HEK293 (cell line): ENCODE measurements around the gene NOL9.

Source experiments
- BCL11B ChIP-seq: fragments of 450-650 bp; formaldehyde crosslinking; IDR thresholded peaks from 2 replicates; pipeline ENCODE4 v1.5.1; 2016; ENCODE audit warnings: low read depth, missing biosample characterization, missing genetic modification characterization
- HOXA7 ChIP-seq: sonication (generic); formaldehyde crosslinking; IDR thresholded peaks from 2 replicates; pipeline ENCODE4 v1.8.1; 2022; ENCODE audit warnings: missing genetic modification reagents, borderline replicate concordance
- IKZF3 ChIP-seq: fragments of 450-650 bp; IDR thresholded peaks from 2 replicates; pipeline ENCODE4 v1.5.0; 2018; ENCODE audit warnings: missing biosample characterization, mild to moderate bottlenecking, missing genetic modification characterization, moderate library complexity
- KLF10 ChIP-seq: fragments of 450-650 bp; IDR thresholded peaks from 2 replicates; pipeline ENCODE4 v1.5.1; 2018; ENCODE audit warnings: missing biosample characterization, mild to moderate bottlenecking, missing genetic modification characterization
- KLF16 ChIP-seq: fragments of 450-650 bp; formaldehyde crosslinking; IDR thresholded peaks from 2 replicates; pipeline ENCODE4 v1.5.1; 2017; ENCODE audit warnings: missing biosample characterization, missing genetic modification characterization
- KLF7 ChIP-seq: fragments of 450-650 bp; formaldehyde crosslinking; IDR thresholded peaks from 2 replicates; pipeline ENCODE4 v1.5.1; 2016; ENCODE audit warnings: missing biosample characterization, missing genetic modification characterization, borderline replicate concordance
- KLF9 ChIP-seq: fragments of 450-650 bp; formaldehyde crosslinking; IDR thresholded peaks from 2 replicates; pipeline ENCODE4 v1.5.1; 2016; ENCODE audit warnings: missing biosample characterization, missing genetic modification characterization, low read depth
- MZF1 ChIP-seq: fragments of 450-650 bp; formaldehyde crosslinking; IDR thresholded peaks from 2 replicates; pipeline ENCODE4 v1.5.1; 2017; ENCODE audit warnings: missing biosample characterization, missing genetic modification characterization, borderline replicate concordance
- PRDM1 ChIP-seq: fragments of 450-650 bp; formaldehyde crosslinking; IDR thresholded peaks from 2 replicates; pipeline ENCODE4; 2016; ENCODE audit warnings: missing biosample characterization, missing genetic modification characterization
- SP2 ChIP-seq: fragments of 450-650 bp; formaldehyde crosslinking; IDR thresholded peaks from 2 replicates; pipeline ENCODE4 v1.5.1; 2016; ENCODE audit warnings: missing biosample characterization, missing genetic modification characterization
- SP3 ChIP-seq: fragments of 450-650 bp; formaldehyde crosslinking; IDR thresholded peaks from 2 replicates; pipeline ENCODE4 v1.5.1; 2016; ENCODE audit warnings: missing biosample characterization, missing genetic modification characterization
- WT1 ChIP-seq: fragments of 450-650 bp; formaldehyde crosslinking; IDR thresholded peaks from 2 replicates; pipeline ENCODE4 v1.5.1; 2016; ENCODE audit warnings: missing biosample characterization, missing genetic modification characterization
- ZBTB11 ChIP-seq: fragments of 450-650 bp; formaldehyde crosslinking; conservative IDR thresholded peaks from 2 replicates; pipeline ENCODE4 v1.5.1; 2016; ENCODE audit warnings: low read depth, missing biosample characterization, missing genetic modification characterization
- ZBTB49 ChIP-seq: fragments of 450-650 bp; formaldehyde crosslinking; IDR thresholded peaks from 2 replicates; pipeline ENCODE4 v1.5.1; 2016; ENCODE audit warnings: missing biosample characterization, missing genetic modification characterization, low read depth
- ZBTB7A ChIP-seq: fragments of 450-650 bp; formaldehyde crosslinking; IDR thresholded peaks from 2 replicates; pipeline ENCODE4 v1.5.1; 2016; ENCODE audit warnings: low read depth, missing biosample characterization, missing genetic modification characterization
- ZFHX2 ChIP-seq: fragments of 450-650 bp; formaldehyde crosslinking; conservative IDR thresholded peaks from 2 replicates; pipeline ENCODE4 v1.5.1; 2016; ENCODE audit warnings: missing biosample characterization, missing genetic modification characterization
- ZFP69B ChIP-seq: fragments of 450-650 bp; formaldehyde crosslinking; IDR thresholded peaks from 2 replicates; pipeline ENCODE4 v1.5.1; 2016; ENCODE audit warnings: missing biosample characterization, missing genetic modification characterization
- ZIC2 ChIP-seq: fragments of 450-650 bp; formaldehyde crosslinking; IDR thresholded peaks from 2 replicates; pipeline ENCODE4 v1.5.1; 2016; ENCODE audit warnings: missing biosample characterization, missing genetic modification characterization
- ZNF174 ChIP-seq: fragments of 450-650 bp; formaldehyde crosslinking; IDR thresholded peaks from 2 replicates; pipeline ENCODE4 v1.5.0; 2017; ENCODE audit warnings: missing biosample characterization, mild to moderate bottlenecking, missing genetic modification characterization
- ZNF335 ChIP-seq: fragments of 450-650 bp; formaldehyde crosslinking; conservative IDR thresholded peaks from 2 replicates; pipeline ENCODE4 v1.5.1; 2016; ENCODE audit warnings: missing biosample characterization, missing genetic modification characterization
- ZNF423 ChIP-seq: fragments of 450-650 bp; formaldehyde crosslinking; IDR thresholded peaks from 2 replicates; pipeline ENCODE4 v1.5.1; 2016; ENCODE audit warnings: missing biosample characterization, missing genetic modification characterization
- ZNF426 ChIP-seq: fragments of 450-650 bp; formaldehyde crosslinking; IDR thresholded peaks from 2 replicates; pipeline ENCODE4 v1.5.1; 2017; ENCODE audit warnings: missing biosample characterization, missing genetic modification characterization, mild to moderate bottlenecking, inconsistent platforms, moderate library complexity
- ZNF501 ChIP-seq: fragments of 450-650 bp; formaldehyde crosslinking; IDR thresholded peaks from 2 replicates; pipeline ENCODE4 v1.5.1; 2016; ENCODE audit warnings: missing biosample characterization, missing genetic modification characterization
- ZNF518A ChIP-seq: fragments of 450-650 bp; formaldehyde crosslinking; conservative IDR thresholded peaks from 2 replicates; pipeline ENCODE4 v1.5.1; 2016; ENCODE audit warnings: low read depth, missing biosample characterization, missing genetic modification characterization
- ZNF626 ChIP-seq: fragments of 450-650 bp; sonication (Bioruptor Pico); formaldehyde crosslinking; IDR thresholded peaks from 2 replicates; pipeline ENCODE4 v1.5.1; 2018; ENCODE audit warnings: missing biosample characterization, missing genetic modification characterization, inconsistent platforms
- ZNF670 ChIP-seq: fragments of 450-650 bp; formaldehyde crosslinking; IDR thresholded peaks from 2 replicates; pipeline ENCODE4 v1.5.1; 2016; ENCODE audit warnings: missing biosample characterization, missing genetic modification characterization, low read depth
- ZNF704 ChIP-seq: fragments of 450-650 bp; formaldehyde crosslinking; IDR thresholded peaks from 2 replicates; pipeline ENCODE4 v1.5.1; 2016; ENCODE audit warnings: missing biosample characterization, missing genetic modification characterization
- ZNF776 ChIP-seq: fragments of 450-650 bp; formaldehyde crosslinking; IDR thresholded peaks from 2 replicates; pipeline ENCODE4 v1.5.0; 2017; ENCODE audit warnings: missing biosample characterization, missing genetic modification characterization, borderline replicate concordance
- ZSCAN4 ChIP-seq: fragments of 450-650 bp; formaldehyde crosslinking; IDR thresholded peaks from 2 replicates; pipeline ENCODE4 v1.5.1; 2017; ENCODE audit warnings: missing biosample characterization, missing genetic modification characterization

NOL9 gene

GRCh38 chr1:6580119-6580592, 25.8 kb upstream of the NOL9 start (continued):
- TF ChIP-seq ZNF626 (tag by site-specific recombination) (no peak), IKZF3 (no peak), ZNF426 (no peak), ZNF335 (tag by site-specific recombination) (no peak), ZBTB49 (no peak), KLF7 (no peak), ZIC2 (no peak), ZBTB7A (tag by site-specific recombination) (no peak), ZNF776 (tag by site-specific recombination) (no peak), ZNF670 (tag by site-specific recombination) (no peak), ZNF518A (tag by site-specific recombination) (no peak), ZFHX2 (tag by site-specific recombination) (peak; percentile 86), BCL11B (tag by site-specific recombination) (0 out of 2 replicates have a peak, but pooled peaks have one; percentile 31), ZSCAN4 (tag by site-specific recombination) (no peak), ZNF501 (tag by site-specific recombination) (peak; percentile 80), ZFP69B (tag by site-specific recombination) (no peak), SP3 (no peak), KLF16 (tag by site-specific recombination) (0 out of 2 replicates have a peak, but pooled peaks have one; percentile 38), ZNF174 (no peak), KLF9 (tag by site-specific recombination) (peak; percentile 67), ZNF423 (tag by site-specific recombination) (no peak), MZF1 (no peak), KLF10 (0 out of 2 replicates have a peak, but pooled peaks have one; percentile 11), HOXA7 (no peak), PRDM1 (tag by site-specific recombination) (no peak), WT1 (no peak), ZNF704 (tag by site-specific recombination) (no peak), SP2 (no peak), ZBTB11 (tag by site-specific recombination) (peak; percentile 83)
